ENCODE results near the gene GLRX2. TPM values are rescaled to one million over a fixed set of nuclear protein-coding genes. Genes with fewer than 3 reads are reported as not detected.

Gene GLRX2
- total and polyA plus RNA-seq, 2 of the 8 experiments (the other 6 are each of a cell fraction or from before 2014, with no cell fraction given): 4.8 to 13.5 TPM

DNA sequence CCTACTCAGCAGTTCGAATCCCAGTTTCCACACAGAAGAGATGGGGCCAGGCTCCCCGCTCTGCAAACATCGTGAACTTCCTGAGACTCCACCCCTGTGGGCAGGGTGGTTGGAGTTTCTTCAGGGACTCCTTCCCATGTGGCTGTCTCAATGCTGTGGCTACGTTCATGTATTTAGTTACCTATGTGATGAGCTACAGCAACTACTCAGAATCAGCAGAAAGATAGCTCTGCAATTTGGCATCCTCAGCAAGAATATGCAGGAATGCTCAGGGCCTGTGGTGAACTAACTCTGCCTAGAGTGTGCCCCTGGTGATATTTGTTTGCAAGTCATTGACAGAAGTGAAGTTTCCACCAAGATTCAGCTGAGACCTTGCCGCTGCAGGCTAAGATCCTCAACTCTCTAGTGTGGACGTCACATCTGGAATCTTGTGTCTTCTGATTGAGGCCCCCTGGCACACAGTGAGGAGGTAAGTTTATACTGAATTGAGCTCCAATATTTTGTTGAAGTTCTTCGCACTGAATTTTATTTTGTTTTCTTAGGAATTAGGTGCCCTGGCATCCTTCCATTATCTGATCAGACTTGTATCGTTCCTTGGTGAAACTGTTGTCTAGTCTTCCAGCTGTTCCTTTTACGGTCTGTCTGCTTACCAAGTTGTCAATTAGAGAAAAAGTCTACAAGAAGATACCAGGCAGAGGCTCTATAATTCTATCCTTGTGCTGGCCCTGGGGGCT lies 8.2 kb upstream of the GLRX2 start (continued):
- TF ChIP-seq EGR1 (IDR thresholded peaks at IDR 0.05; ENCODE audit: borderline replicate concordance, low read depth, low read length) (no peak), CBX8 (IDR thresholded peaks at IDR 0.05; ENCODE audit: borderline replicate concordance, low read depth, low read length) (no peak), JUND (IDR thresholded peaks at IDR 0.05; ENCODE audit: low read length) (no peak), TBP (IDR thresholded peaks at IDR 0.05; ENCODE audit: low read depth, low read length) (no peak), HDAC6 (IDR thresholded peaks at IDR 0.05; ENCODE audit: low read depth, low read length) (no peak), KDM5A (IDR thresholded peaks at IDR 0.05; ENCODE audit: low read length) (no peak), RFX5 (IDR thresholded peaks at IDR 0.05; ENCODE audit: borderline replicate concordance, low read depth, low read length) (no peak), POLR2AphosphoS5 (IDR thresholded peaks at IDR 0.05; ENCODE audit: low read depth, low read length) (no peak), ASH2L (IDR thresholded peaks at IDR 0.05; ENCODE audit: low read length) (peak; percentile 24), ZNF274 (IDR thresholded peaks at IDR 0.05; ENCODE audit: borderline replicate concordance, extremely low read depth, low read length) (no peak), FOSL1 (IDR thresholded peaks at IDR 0.05; ENCODE audit: insufficient read depth, low read depth, low read length) (no peak), POLR2A (IDR thresholded peaks at IDR 0.05; ENCODE audit: control extremely low read depth in 1 of 2, low read depth in 2 of 2, low read length in 2 of 2) (no peak), TCF12 (IDR thresholded peaks at IDR 0.05; ENCODE audit: low read depth, low read length) (0 out of 2 replicates have a peak, but pooled peaks have one; percentile 61), CTBP2 (IDR thresholded peaks at IDR 0.05; ENCODE audit: borderline replicate concordance, insufficient read depth, insufficient read length, low read length) (no peak), MAFK (IDR thresholded peaks at IDR 0.05; ENCODE audit: low read depth, low read length) (peak; percentile 52), POU5F1 (IDR thresholded peaks at IDR 0.05; ENCODE audit: low read depth, low read length) (peak; percentile 58; the same call in 1 of the 2 replicates), EP300 (IDR thresholded peaks at IDR 0.05; ENCODE audit: borderline replicate concordance in 1 of 2, low read depth in 2 of 2, low read length in 2 of 2) (peak in 1 of 2 experiments; percentile 35; a peak in 1 of 3 replicates), TAF1 (IDR thresholded peaks at IDR 0.05; ENCODE audit: low read depth, low read length) (no peak), BRCA1 (IDR thresholded peaks at IDR 0.05; ENCODE audit: low read depth, low read length) (no peak), ATF3 (IDR thresholded peaks at IDR 0.05; ENCODE audit: insufficient read depth, low read depth, low read length) (no peak), SAP30 (IDR thresholded peaks at IDR 0.05; ENCODE audit: insufficient read depth, insufficient replicate concordance, low read length) (no peak)
- TF ChIP-seq, protein P1, sequence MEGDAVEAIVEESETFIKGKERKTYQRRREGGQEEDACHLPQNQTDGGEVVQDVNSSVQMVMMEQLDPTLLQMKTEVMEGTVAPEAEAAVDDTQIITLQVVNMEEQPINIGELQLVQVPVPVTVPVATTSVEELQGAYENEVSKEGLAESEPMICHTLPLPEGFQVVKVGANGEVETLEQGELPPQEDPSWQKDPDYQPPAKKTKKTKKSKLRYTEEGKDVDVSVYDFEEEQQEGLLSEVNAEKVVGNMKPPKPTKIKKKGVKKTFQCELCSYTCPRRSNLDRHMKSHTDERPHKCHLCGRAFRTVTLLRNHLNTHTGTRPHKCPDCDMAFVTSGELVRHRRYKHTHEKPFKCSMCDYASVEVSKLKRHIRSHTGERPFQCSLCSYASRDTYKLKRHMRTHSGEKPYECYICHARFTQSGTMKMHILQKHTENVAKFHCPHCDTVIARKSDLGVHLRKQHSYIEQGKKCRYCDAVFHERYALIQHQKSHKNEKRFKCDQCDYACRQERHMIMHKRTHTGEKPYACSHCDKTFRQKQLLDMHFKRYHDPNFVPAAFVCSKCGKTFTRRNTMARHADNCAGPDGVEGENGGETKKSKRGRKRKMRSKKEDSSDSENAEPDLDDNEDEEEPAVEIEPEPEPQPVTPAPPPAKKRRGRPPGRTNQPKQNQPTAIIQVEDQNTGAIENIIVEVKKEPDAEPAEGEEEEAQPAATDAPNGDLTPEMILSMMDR (IDR thresholded peaks at IDR 0.05; ENCODE audit: control extremely low read depth in 1 of 3, insufficient read depth in 1 of 3, low read depth in 1 of 3, low read length in 3 of 3): no peak
